WTC11 (cell line): ENCODE measurements around the gene KRI1. TPM values are rescaled to one million over a fixed set of nuclear protein-coding genes. Genes with fewer than 3 reads are reported as not detected.
"Not testable (repeated sequence)": the region's sequence is repeated elsewhere in the genome, so short reads cannot be mapped to it uniquely, and the experiment has no call there.

ENCODE experiments used
- ATAC-seq: fragments of 200-7000 bp; cut with Tn5 transposase; 2 replicates; pipeline ENCODE4 v1.10.0; 2021; ENCODE audit warnings: mild to moderate bottlenecking, moderate library complexity
- CTCF ChIA-PET: fragments of 300-600 bp; sonication (Branson Sonifier 250); formaldehyde crosslinking; loops from one replicate; lab custom pipeline; 2021; ENCODE audit warnings: antibody characterized with exemption; lab: Charles Lee
- POLR2A ChIA-PET: fragments of 350-600 bp; sonication (Branson Sonifier 250); formaldehyde crosslinking; loops from one replicate; lab custom pipeline; 2021; ENCODE audit warnings: antibody characterized with exemption; lab: Charles Lee
- DNase-seq: peaks from one replicate; pipeline ENCODE4 v3.0.0; 2021; ENCODE audit warnings: low spot score
- H3K27ac Mint-ChIP-seq: 2 replicates; pipeline ENCODE4 v1.8.0; 2021; ENCODE audit warnings: mixed read lengths
- H3K27me3 Mint-ChIP-seq: 2 replicates; pipeline ENCODE4 v1.8.0; 2021; ENCODE audit warnings: low read depth, mild to moderate bottlenecking, moderate library complexity, mixed read lengths
- H3K36me3 Mint-ChIP-seq: 2 replicates; pipeline ENCODE4 v1.8.0; 2021; ENCODE audit warnings: mixed read lengths
- H3K4me1 Mint-ChIP-seq: 2 replicates; pipeline ENCODE4 v1.8.0; 2022; ENCODE audit warnings: mixed read lengths
- H3K4me3 Mint-ChIP-seq: 2 replicates; pipeline ENCODE4 v1.8.0; 2021; ENCODE audit warnings: mild to moderate bottlenecking, moderate library complexity, mixed read lengths
- H3K9me3 Mint-ChIP-seq: 2 replicates; pipeline ENCODE4 v1.8.0; 2021; ENCODE audit warnings: mixed read lengths
- JAZF1 ChIP-seq: fragments of 250-450 bp; sonication (Bioruptor Pico); IDR thresholded peaks from 2 replicates; pipeline ENCODE4 v1.9.0; 2021; ENCODE audit warnings: moderate library complexity, mild to moderate bottlenecking, inconsistent platforms
- OVOL2 ChIP-seq: fragments of 250-450 bp; sonication (Bioruptor Pico); IDR thresholded peaks from 2 replicates; pipeline ENCODE4 v1.9.0; 2021; ENCODE audit warnings: mild to moderate bottlenecking, borderline replicate concordance
- PREB ChIP-seq: sonication (generic); formaldehyde crosslinking; IDR thresholded peaks from 2 replicates; pipeline ENCODE4 v1.8.1; 2022; ENCODE audit warnings: mild to moderate bottlenecking, missing genetic modification reagents, moderate library complexity, borderline replicate concordance
- TEAD1 ChIP-seq: sonication (generic); formaldehyde crosslinking; IDR thresholded peaks from 2 replicates; pipeline ENCODE4 v1.8.0; 2022; ENCODE audit warnings: mild to moderate bottlenecking, missing genetic modification reagents
- ZBTB21 ChIP-seq: sonication (generic); formaldehyde crosslinking; IDR thresholded peaks from 2 replicates; pipeline ENCODE4 v1.8.1; 2023; ENCODE audit warnings: mild to moderate bottlenecking, missing genetic modification reagents, borderline replicate concordance
- ZNF121 ChIP-seq: sonication (generic); formaldehyde crosslinking; IDR thresholded peaks from 2 replicates; pipeline ENCODE4 v1.8.0; 2023; ENCODE audit warnings: missing genetic modification reagents
- ZNF232 ChIP-seq: sonication (generic); formaldehyde crosslinking; IDR thresholded peaks from 2 replicates; pipeline ENCODE4 v1.8.0; 2022; ENCODE audit warnings: mild to moderate bottlenecking, missing genetic modification reagents
- ZNF416 ChIP-seq: fragments of 250-450 bp; sonication (Bioruptor Pico); IDR thresholded peaks from 2 replicates; pipeline ENCODE4 v1.9.0; 2021; ENCODE audit warnings: mild to moderate bottlenecking, inconsistent platforms
- ZNF423 ChIP-seq: fragments of 250-450 bp; sonication (Bioruptor Pico); IDR thresholded peaks from 2 replicates; pipeline ENCODE4 v2.1.2; 2022; ENCODE audit warnings: mild to moderate bottlenecking, moderate library complexity
- ZNF425 ChIP-seq: fragments of 250-450 bp; sonication (Bioruptor Pico); conservative IDR thresholded peaks from 2 replicates; pipeline ENCODE4 v1.9.0; 2021; ENCODE audit warnings: mild to moderate bottlenecking
- ZNF671 ChIP-seq: fragments of 250-450 bp; sonication (Bioruptor Pico); IDR thresholded peaks from 2 replicates; pipeline ENCODE4 v1.8.0; 2021; ENCODE audit warnings: mild to moderate bottlenecking
- total RNA-seq: library from RNA; stranded (reverse); gene quantifications from 3 replicates; pipeline ENCODE4 v1.2.3, GENCODE V29; 2021
- TF ChIP-seq, protein P1 (sequence below): fragments of 250-450 bp; sonication (Bioruptor Pico); IDR thresholded peaks from 2 replicates; pipeline ENCODE4 v1.8.0; 2021; ENCODE audit warnings: mild to moderate bottlenecking
- TF ChIP-seq, protein P2 (sequence below): sonication (generic); formaldehyde crosslinking; IDR thresholded peaks from 2 replicates; pipeline ENCODE4 v1.8.0; 2022; ENCODE audit warnings: mild to moderate bottlenecking, missing genetic modification reagents

Gene KRI1
- total RNA-seq, 1 experiment from 2014 or later: 43.6 TPM

DNA sequence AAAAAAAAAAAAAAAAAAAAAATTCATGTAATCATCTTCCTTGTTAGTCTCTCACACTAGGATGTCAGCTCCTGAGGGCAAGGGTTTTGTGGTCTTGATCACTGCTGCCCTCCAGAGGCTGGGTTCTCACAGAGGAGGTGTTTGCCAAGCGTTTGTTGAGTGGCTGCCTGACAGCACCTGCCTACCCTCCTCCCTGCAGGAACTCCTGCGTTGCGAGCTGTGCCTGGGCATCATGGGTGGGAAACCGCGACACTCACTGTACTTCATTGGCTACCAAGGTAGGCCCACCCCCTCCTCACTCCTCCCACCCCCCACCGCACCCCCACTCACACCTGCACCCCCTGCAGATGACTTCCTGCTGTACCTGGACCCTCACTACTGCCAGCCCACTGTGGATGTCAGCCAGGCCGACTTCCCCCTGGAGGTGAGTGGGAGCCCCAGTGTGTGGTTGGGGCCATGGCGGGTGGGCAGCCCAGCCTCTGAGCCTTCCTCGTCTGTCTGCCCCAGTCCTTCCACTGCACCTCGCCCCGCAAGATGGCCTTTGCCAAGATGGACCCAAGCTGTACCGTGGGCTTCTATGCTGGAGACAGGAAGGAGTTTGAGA, 14.0 kb downstream of the KRI1 start:
- ATAC-seq (peak; percentile 38), DNase-seq (peak; percentile 41)
- no peak overlapping the region for H3K27ac Mint-ChIP-seq
- ChIA-PET POLR2A (interaction anchor here (0.6 to 1.5 kb wide), 3 partner anchors 13 to 93 kb away, joined by 3 to 8 read pairs (median 3); no protein-coding TSS in a partner anchor), CTCF (interaction anchor here (0.6 to 3.7 kb wide), 18 partner anchors 10 to 149 kb away, joined by 3 to 27 read pairs (median 5); partner anchors contain the start of genes ATG4D, QTRT1 and S1PR5)
- H3K4me1 Mint-ChIP-seq: no peaks in the 10 kb centered on the region
- H3K9me3 Mint-ChIP-seq: no peaks in the 10 kb centered on the region
- peaks cover 56% of the 10 kb centered on the region for H3K36me3 Mint-ChIP-seq
- no peaks in the 10 kb centered on the region for H3K27me3 Mint-ChIP-seq
- H3K4me3 Mint-ChIP-seq: no peak overlapping the region
- TF ChIP-seq ZNF671 (CRISPR knock-in tag): no peak
- TF ChIP-seq, protein P1, sequence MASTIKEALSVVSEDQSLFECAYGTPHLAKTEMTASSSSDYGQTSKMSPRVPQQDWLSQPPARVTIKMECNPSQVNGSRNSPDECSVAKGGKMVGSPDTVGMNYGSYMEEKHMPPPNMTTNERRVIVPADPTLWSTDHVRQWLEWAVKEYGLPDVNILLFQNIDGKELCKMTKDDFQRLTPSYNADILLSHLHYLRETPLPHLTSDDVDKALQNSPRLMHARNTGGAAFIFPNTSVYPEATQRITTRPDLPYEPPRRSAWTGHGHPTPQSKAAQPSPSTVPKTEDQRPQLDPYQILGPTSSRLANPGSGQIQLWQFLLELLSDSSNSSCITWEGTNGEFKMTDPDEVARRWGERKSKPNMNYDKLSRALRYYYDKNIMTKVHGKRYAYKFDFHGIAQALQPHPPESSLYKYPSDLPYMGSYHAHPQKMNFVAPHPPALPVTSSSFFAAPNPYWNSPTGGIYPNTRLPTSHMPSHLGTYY (CRISPR knock-in tag): no peak
- TF ChIP-seq PREB (CRISPR knock-in tag): no peak
- TF ChIP-seq ZBTB21 (CRISPR knock-in tag): no peak

DNA sequence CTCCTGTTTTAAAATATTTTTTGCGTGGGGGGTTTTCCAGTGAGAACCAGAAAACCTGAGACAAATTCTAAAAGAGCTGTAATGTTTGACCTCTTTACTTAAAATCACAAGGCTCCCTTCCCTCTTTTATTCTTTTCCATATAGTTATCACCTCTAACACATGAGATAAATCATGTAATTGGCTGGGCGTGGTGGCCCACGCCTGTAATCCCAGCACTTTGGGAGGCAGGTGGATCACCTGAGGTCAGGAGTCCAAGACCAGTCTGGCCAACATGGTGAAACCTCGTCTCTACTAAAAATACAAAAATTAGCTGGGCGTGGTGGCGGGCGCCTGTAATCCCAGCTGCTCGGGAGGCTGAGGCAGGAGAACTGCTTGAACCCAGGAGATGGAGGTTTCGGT, 14.8 kb downstream of the KRI1 start:
- H3K27ac Mint-ChIP-seq, H3K27me3 Mint-ChIP-seq, H3K4me1 Mint-ChIP-seq, H3K4me3 Mint-ChIP-seq, ATAC-seq, DNase-seq, H3K9me3 Mint-ChIP-seq: not testable (repeated sequence)
- CTCF ChIA-PET: interaction anchor here (0.6 to 3.7 kb wide), 14 partner anchors 9 to 149 kb away, joined by 3 to 27 read pairs (median 8); partner anchors contain the start of genes ATG4D and QTRT1
- peaks cover 53% of the 10 kb centered on the region for H3K36me3 Mint-ChIP-seq
- POLR2A ChIA-PET: interaction anchor here (1.0 to 1.5 kb wide), 2 partner anchors 14 to 94 kb away, joined by 3 read pairs; no protein-coding TSS in a partner anchor

DNA sequence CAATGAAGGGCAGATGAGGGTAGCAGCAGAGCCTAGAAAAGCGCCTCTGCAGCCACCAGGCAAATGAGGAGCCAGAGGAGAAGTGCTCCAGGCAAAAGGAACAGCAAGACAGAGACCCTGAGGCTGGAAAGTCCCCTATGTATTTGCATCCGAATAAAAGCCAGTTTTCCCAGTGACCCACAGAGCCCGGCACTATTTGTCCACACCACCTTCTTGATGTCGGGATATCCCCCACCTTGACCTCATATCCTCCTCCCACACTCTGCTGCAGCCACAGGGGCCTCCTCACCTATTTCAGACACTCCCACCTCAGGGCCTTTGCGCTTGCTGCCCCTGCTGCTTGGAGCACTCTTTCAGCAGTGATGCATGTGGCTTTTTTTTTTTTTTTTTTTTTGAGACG, 15.5 kb downstream of the KRI1 start:
- no peak overlapping the region for H3K4me3 Mint-ChIP-seq
- ATAC-seq: no peak
- no peak overlapping the region for H3K27ac Mint-ChIP-seq
- peaks cover 49% of the 10 kb centered on the region for H3K36me3 Mint-ChIP-seq
- TF ChIP-seq OVOL2 (CRISPR knock-in tag): no peak
- TF ChIP-seq JAZF1 (CRISPR knock-in tag): no peak
- TF ChIP-seq ZNF232 (CRISPR knock-in tag): no peak
- TF ChIP-seq, protein P2, sequence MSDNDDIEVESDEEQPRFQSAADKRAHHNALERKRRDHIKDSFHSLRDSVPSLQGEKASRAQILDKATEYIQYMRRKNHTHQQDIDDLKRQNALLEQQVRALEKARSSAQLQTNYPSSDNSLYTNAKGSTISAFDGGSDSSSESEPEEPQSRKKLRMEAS: no peak
- TF ChIP-seq ZNF425: no peak
- CTCF ChIA-PET: interaction anchor here (3.7 kb wide), 1 partner anchor 43 kb away, joined by 23 read pairs; no protein-coding TSS in a partner anchor
- H3K9me3 Mint-ChIP-seq: no peaks in the 10 kb centered on the region
- POLR2A ChIA-PET: no interaction called here
- DNase-seq: no peak
- H3K27me3 Mint-ChIP-seq: no peaks in the 10 kb centered on the region
- no peaks in the 10 kb centered on the region for H3K4me1 Mint-ChIP-seq

DNA sequence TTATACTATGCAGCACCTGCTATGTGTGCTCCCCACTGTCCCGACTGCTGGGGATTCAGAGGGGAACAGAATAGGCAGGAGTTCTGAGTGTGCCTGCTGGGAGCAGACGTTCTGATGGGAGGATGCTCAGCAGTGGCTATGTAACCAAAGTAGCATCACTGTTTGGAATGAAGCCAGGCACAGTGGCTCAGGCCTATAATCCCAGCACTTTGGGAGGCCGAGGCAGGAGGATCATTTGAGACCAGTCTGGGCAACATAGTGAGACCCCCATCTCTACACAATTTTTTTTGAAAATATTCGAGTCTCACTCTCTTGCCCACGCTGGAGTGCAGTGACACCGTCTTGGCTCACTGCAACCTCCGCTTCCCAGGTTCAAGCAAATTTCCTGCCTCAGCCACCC, 16.1 kb downstream of the KRI1 start:
- Mint-ChIP-seq H3K9me3 (no peaks in the 10 kb centered on the region), H3K27me3 (no peaks in the 10 kb centered on the region), H3K36me3 (peaks cover 52% of the 10 kb centered on the region), H3K4me3 (no peak overlapping the region), H3K4me1 (0 out of 2 replicates have a peak, but pooled peaks cover 2% of the 10 kb centered on the region), H3K27ac (no peak overlapping the region)
- DNase-seq: no peak
- no peak for ATAC-seq
- ChIA-PET POLR2A (no interaction called here), CTCF (no interaction called here)
- no peak for TF ChIP-seq TEAD1
- TF ChIP-seq ZNF423 (CRISPR knock-in tag): no peak
- TF ChIP-seq ZNF416 (CRISPR knock-in tag): no peak
- no peak for TF ChIP-seq ZNF121 (CRISPR knock-in tag)
